A673 (cell line): ENCODE data around the gene DNAJC16.

Experiments used
- CTCF ChIP-seq: fragments of 300-800, 200-600 bp; sonication (generic); conservative IDR thresholded peaks from 2 replicates; pipeline ENCODE4 v1.5.1; 2017; ENCODE audit warnings: low read depth, mild to moderate bottlenecking, antibody characterized with exemption, low read length, moderate library complexity, mixed read lengths
- EZH2 ChIP-seq: fragments of 200-600 bp; sonication (generic); IDR thresholded peaks from 2 replicates; pipeline ENCODE4 v1.6.1; 2017; ENCODE audit warnings: borderline replicate concordance, low read depth, mild to moderate bottlenecking, mixed read lengths, antibody characterized with exemption, low read length; ENCODE audit not compliant: poor library complexity, severe bottlenecking

GRCh38 chr1:15575549-15576150, 49.0 kb downstream of the DNAJC16 start:
- TF ChIP-seq CTCF: no peak
- no peak for TF ChIP-seq EZH2
